Testis (tissue), 2 donors: ENCODE data around the gene ANKRD13A.

ENCODE experiments used
- POLR2A ChIP-seq: fragments of 450-650 bp; IDR thresholded peaks from one replicate; pipeline ENCODE4 v1.6.1; 2017; ENCODE audit warnings: antibody characterized with exemption, mild to moderate bottlenecking, moderate library complexity
- TF ChIP-seq, protein P1 (sequence below), 3 experiments: fragments of 450-650 bp in 2 of 3; fragments of 200-600 bp in 1 of 3; sonication (generic) in 1 of 3; IDR thresholded peaks; one replicate each; pipeline ENCODE4 v1.5.1; 2016 to 2019; ENCODE audit warnings: antibody characterized with exemption in 3 of 3, mild to moderate bottlenecking in 2 of 3, moderate library complexity in 1 of 3

DNA sequence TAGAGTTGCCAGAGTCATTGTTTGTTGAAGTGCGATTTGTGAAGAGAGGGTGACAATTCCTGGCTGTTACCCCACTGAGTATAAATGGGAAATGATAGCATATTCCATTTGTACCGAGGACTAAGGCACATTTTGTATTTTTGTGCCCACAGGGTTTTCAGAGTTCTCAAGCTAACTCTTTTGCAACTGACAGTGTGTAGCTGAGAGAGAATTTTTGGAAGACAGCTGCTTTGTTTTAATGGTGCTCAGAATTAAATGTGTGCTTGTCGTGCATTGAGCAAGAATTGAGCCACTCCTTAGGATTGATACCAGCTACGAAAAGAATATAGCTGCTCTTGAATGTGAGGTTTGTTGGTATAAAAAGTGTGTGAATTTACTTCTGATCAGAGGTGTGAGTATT, 21.7 kb downstream of the ANKRD13A start:
- TF ChIP-seq, protein P1, sequence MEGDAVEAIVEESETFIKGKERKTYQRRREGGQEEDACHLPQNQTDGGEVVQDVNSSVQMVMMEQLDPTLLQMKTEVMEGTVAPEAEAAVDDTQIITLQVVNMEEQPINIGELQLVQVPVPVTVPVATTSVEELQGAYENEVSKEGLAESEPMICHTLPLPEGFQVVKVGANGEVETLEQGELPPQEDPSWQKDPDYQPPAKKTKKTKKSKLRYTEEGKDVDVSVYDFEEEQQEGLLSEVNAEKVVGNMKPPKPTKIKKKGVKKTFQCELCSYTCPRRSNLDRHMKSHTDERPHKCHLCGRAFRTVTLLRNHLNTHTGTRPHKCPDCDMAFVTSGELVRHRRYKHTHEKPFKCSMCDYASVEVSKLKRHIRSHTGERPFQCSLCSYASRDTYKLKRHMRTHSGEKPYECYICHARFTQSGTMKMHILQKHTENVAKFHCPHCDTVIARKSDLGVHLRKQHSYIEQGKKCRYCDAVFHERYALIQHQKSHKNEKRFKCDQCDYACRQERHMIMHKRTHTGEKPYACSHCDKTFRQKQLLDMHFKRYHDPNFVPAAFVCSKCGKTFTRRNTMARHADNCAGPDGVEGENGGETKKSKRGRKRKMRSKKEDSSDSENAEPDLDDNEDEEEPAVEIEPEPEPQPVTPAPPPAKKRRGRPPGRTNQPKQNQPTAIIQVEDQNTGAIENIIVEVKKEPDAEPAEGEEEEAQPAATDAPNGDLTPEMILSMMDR (IDR thresholded peaks at IDR 0.05) = no peak
- TF ChIP-seq POLR2A = no peak
